D721Med (cell line): ENCODE measurements around the gene ADAMTSL1.

ENCODE experiments used
- DNase-seq: peaks from one replicate; pipeline ENCODE4 v3.0.0; 2011; ENCODE audit warnings: low spot score; ENCODE audit not compliant: insufficient read length
- FAIRE-seq: peaks from 2 replicates; lab custom pipeline; 2011; peaks lifted over from hg19 to GRCh38; lab: Jason Lieb, UNC
- CTCF ChIP-seq: IDR thresholded peaks from 2 replicates; pipeline ENCODE4 v1.5.1; 2012; ENCODE audit warnings: mild to moderate bottlenecking, control low read depth; ENCODE audit not compliant: insufficient read depth; ENCODE audit errors: missing control alignments

Gene ADAMTSL1

GRCh38 chr9:18496256-18497000 lies 22.5 kb downstream of the ADAMTSL1 start:
- no peak for DNase-seq
- FAIRE-seq: no peak
- TF ChIP-seq CTCF: no peak

- no peak for TF ChIP-seq CTCF
- no peak for FAIRE-seq
- no peak for DNase-seq
Measured at GRCh38 chr9:18499062-18499461, 25.1 kb downstream of the ADAMTSL1 start.

DNA sequence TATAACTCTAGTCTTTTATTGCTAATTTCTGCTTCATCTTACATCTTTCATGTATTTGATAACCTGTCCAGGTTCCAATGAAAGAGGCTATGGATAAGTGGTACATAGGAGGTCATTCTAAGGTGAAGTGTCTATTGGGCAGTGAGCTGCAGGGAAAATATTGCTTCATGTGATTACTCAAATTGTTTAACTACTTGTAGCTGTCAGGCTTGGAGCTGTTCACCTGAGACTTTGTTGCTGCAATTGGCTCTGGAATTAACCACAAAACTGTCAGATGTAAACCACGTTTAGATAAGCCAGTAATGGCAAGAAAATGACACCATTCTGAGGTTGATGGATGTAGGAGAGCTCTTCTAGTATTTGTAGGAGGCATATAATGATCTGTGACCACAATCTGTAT lies 26.0 kb downstream of the ADAMTSL1 start:
- FAIRE-seq: no peak
- no peak for DNase-seq
- no peak for TF ChIP-seq CTCF

- no peak for DNase-seq
- no peak for FAIRE-seq
- no peak for TF ChIP-seq CTCF
Measured at GRCh38 chr9:18500451-18500850, 26.5 kb downstream of the ADAMTSL1 start.

GRCh38 chr9:18501949-18502348 lies 28.0 kb downstream of the ADAMTSL1 start:
- FAIRE-seq: no peak
- TF ChIP-seq CTCF: no peak
- no peak for DNase-seq

DNA sequence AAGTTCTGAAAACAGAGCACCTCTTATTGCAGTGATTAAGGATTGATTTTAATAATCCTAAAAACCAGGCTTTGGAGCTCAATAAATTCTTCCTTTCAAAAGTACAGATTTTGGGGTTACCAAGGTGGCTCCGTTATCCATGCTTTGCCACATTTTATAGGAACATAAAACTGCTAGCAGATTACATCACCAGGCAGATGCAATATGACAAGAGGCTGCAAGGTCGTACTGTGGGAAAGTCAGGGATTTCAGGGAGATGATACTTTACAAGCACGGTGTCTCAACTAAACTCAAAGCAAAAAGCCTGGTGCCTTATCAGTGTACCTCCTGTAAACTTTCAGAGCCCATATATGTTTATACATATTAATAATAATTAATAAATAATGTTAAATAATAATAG lies 28.6 kb downstream of the ADAMTSL1 start:
- DNase-seq: no peak
- TF ChIP-seq CTCF: no peak
- FAIRE-seq: no peak

- no peak for TF ChIP-seq CTCF
- FAIRE-seq: no peak
- no peak for DNase-seq
Measured at GRCh38 chr9:18504707-18505106, 30.8 kb downstream of the ADAMTSL1 start.
